ENCODE results near the gene ELAVL2.
"Not testable (repeated sequence)": the region's sequence is repeated elsewhere in the genome, so short reads cannot be mapped to it uniquely, and the experiment has no call there.

Gene ELAVL2

DNA sequence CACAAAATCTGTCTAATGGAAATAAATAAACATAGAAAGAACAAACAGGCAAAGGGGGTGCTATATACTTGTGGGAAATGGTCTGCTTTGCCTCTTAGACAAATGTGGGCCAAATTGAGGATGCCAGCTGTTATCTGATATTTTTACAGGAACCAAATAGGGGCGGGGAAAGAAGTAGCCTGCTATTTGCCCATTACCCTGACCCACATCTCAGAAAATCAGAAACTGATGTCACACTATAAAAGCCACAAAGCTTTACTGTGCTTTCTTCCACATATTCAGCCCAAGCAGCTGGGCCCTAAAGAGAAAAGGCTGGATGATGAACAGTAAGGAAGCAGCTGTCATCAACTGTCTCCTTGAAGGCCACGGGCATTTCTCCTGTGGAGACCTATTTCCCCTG lies 97.3 kb downstream of the ELAVL2 start:
- Histone ChIP-seq H3K9ac (ENCODE audit: low read depth, low read length, poor library complexity) (no peak overlapping the region), H3K4ac (ENCODE audit: low read length) (no peak overlapping the region), H3K36me3 (replicated peaks in 1 of 2; ENCODE audit: control insufficient read depth in 2 of 2, insufficient read depth in 2 of 2, low read length in 2 of 2) (peaks cover 0 to 15% of the 10 kb centered on the region in 2 donors), H4K8ac (ENCODE audit: low read depth, low read length) (no peak overlapping the region), H3K27me3 (ENCODE audit: control insufficient read depth in 3 of 3, insufficient read depth in 3 of 3, low read depth in 1 of 3, low read length in 3 of 3) (no peaks in the 10 kb centered on the region), H3K4me2 (ENCODE audit: insufficient read depth, low read length, poor library complexity, severe bottlenecking) (no peak overlapping the region), H3K14ac (ENCODE audit: low read length) (no peak overlapping the region), H3K18ac (ENCODE audit: low read length) (no peak overlapping the region), H2BK120ac (ENCODE audit: low read depth, low read length) (no peak overlapping the region), H3K23ac (ENCODE audit: low read depth, low read length, poor library complexity) (no peak overlapping the region), H2BK15ac (ENCODE audit: low read length) (no peak overlapping the region), H2BK5ac (ENCODE audit: low read length) (no peak overlapping the region), H4K91ac (ENCODE audit: low read depth, low read length, poor library complexity) (no peak overlapping the region), H3K9me3 (replicated peaks in 1 of 2; ENCODE audit: control insufficient read depth in 2 of 2, insufficient read depth in 1 of 2, low read depth in 1 of 2, low read length in 2 of 2) (no peaks in the 10 kb centered on the region), H2BK12ac (ENCODE audit: low read length) (no peak overlapping the region), H3K27ac (replicated peaks; ENCODE audit: low read length) (no peak overlapping the region), H2AFZ (ENCODE audit: low read length) (no peak overlapping the region), H2AK5ac (ENCODE audit: low read depth, low read length) (no peak overlapping the region), H3K4me1 (ENCODE audit: control insufficient read depth in 2 of 2, insufficient read depth in 1 of 2, low read depth in 1 of 2, low read length in 2 of 2) (peaks cover 4 to 5% of the 10 kb centered on the region in 2 donors), H3K4me3 (ENCODE audit: low read length in 2 of 2) (no peak overlapping the region), H3K79me1 (ENCODE audit: low read depth, low read length) (no peaks in the 10 kb centered on the region)
- WGBS, 2 donors (ENCODE audit: extremely low coverage in 2 of 2, insufficient read length in 2 of 2, insufficient replicate concordance in 1 of 2): no CpG with 5 or more reads among the region's 2 CpGs
- no peak for DNase-seq (ENCODE audit: low spot score)

DNA sequence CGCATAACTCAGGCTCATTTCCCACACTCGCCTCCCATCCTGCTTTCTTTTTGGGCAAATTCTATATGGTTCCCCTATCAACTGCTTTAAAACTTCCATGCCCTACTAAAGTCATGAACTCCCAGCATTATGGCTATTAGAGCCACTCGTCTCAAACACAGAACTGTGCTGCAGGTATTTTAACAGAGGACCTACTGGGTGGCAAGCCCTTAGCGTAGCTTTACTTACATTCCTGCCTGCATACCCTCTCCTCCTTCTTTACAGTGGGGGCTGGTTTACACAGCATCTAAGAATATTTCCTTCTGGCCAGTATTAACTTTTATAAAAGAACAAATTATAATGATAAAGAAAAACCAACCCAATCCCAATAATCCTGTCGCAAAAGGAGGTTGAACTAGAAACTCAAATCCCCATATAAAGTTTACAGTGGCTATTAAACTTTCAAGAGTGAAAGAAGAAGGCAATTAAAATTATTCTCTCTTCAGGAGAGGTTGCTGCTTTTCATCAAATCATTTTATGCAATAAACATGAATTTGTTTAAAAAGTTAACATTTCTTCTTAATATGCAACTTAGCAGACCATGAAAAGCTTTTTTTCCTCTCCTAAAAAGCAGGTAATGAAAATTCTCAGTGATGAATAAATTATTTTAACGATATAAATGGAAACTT lies 100.6 kb downstream of the ELAVL2 start:
- H3K14ac ChIP-seq (ENCODE audit: low read length): no peak overlapping the region
- no peak overlapping the region for H3K9ac ChIP-seq (ENCODE audit: low read depth, low read length, poor library complexity)
- H3K9me3 ChIP-seq (replicated peaks in 1 of 2; ENCODE audit: control insufficient read depth in 2 of 2, insufficient read depth in 1 of 2, low read depth in 1 of 2, low read length in 2 of 2): no peaks in the 10 kb centered on the region
- no peak for DNase-seq (ENCODE audit: low spot score)
- no peak overlapping the region for H3K18ac ChIP-seq (ENCODE audit: low read length)
- H4K8ac ChIP-seq (ENCODE audit: low read depth, low read length): no peak overlapping the region
- H2BK12ac ChIP-seq (ENCODE audit: low read length): no peak overlapping the region
- H3K4me3 ChIP-seq (ENCODE audit: low read length in 2 of 2): no peak overlapping the region
- no peak overlapping the region for H2BK120ac ChIP-seq (ENCODE audit: low read depth, low read length)
- no peak overlapping the region for H2BK5ac ChIP-seq (ENCODE audit: low read length)
- H3K36me3 ChIP-seq (replicated peaks in 1 of 2; ENCODE audit: control insufficient read depth in 2 of 2, insufficient read depth in 2 of 2, low read length in 2 of 2): peaks cover 0 to 15% of the 10 kb centered on the region in 2 donors
- H3K79me1 ChIP-seq (ENCODE audit: low read depth, low read length): no peaks in the 10 kb centered on the region
- no peak overlapping the region for H3K4me2 ChIP-seq (ENCODE audit: insufficient read depth, low read length, poor library complexity, severe bottlenecking)
- no peak overlapping the region for H4K91ac ChIP-seq (ENCODE audit: low read depth, low read length, poor library complexity)
- H3K27ac ChIP-seq (replicated peaks; ENCODE audit: low read length): no peak overlapping the region
- peaks cover 2 to 3% of the 10 kb centered on the region in 2 donors for H3K4me1 ChIP-seq (ENCODE audit: control insufficient read depth in 2 of 2, insufficient read depth in 1 of 2, low read depth in 1 of 2, low read length in 2 of 2)
- H3K27me3 ChIP-seq (ENCODE audit: control insufficient read depth in 3 of 3, insufficient read depth in 3 of 3, low read depth in 1 of 3, low read length in 3 of 3): no peaks in the 10 kb centered on the region
- H2BK15ac ChIP-seq (ENCODE audit: low read length): no peak overlapping the region
- WGBS, 2 donors (ENCODE audit: extremely low coverage in 2 of 2, insufficient read length in 2 of 2, insufficient replicate concordance in 1 of 2): no CpG with 5 or more reads among the region's 6 CpGs
- no peak overlapping the region for H3K23ac ChIP-seq (ENCODE audit: low read depth, low read length, poor library complexity)
- no peak overlapping the region for H3K4ac ChIP-seq (ENCODE audit: low read length)
- no peak overlapping the region for H2AK5ac ChIP-seq (ENCODE audit: low read depth, low read length)
- no peak overlapping the region for H2AFZ ChIP-seq (ENCODE audit: low read length)

DNA sequence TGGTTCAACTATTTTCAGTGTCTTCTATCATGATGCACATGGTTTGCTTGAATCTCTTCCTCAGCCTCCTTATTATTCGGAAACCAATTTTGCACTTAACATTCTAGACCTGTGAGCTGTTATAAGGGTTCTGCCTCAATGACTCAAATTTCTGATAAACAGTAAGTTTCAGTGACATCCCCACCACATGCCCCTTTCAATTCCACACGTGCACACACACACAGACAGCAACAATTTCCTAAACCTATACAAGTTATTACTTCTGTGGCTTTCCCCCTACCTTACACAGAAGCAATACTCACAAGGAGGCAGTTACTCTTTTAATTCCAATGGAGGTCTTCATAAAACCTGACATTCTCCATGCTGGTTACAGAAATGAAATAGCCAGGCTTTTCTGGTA lies 102.4 kb downstream of the ELAVL2 start:
- peaks cover 0 to 5% of the 10 kb centered on the region in 2 donors for H3K36me3 ChIP-seq (replicated peaks in 1 of 2; ENCODE audit: control insufficient read depth in 2 of 2, insufficient read depth in 2 of 2, low read length in 2 of 2)
- H3K4me2 ChIP-seq (ENCODE audit: insufficient read depth, low read length, poor library complexity, severe bottlenecking): no peak overlapping the region
- no peak overlapping the region for H3K4ac ChIP-seq (ENCODE audit: low read length)
- no peak overlapping the region for H2BK15ac ChIP-seq (ENCODE audit: low read length)
- no peak overlapping the region for H2BK5ac ChIP-seq (ENCODE audit: low read length)
- no peak overlapping the region for H2AFZ ChIP-seq (ENCODE audit: low read length)
- peaks cover 2 to 3% of the 10 kb centered on the region in 2 donors for H3K4me1 ChIP-seq (ENCODE audit: control insufficient read depth in 2 of 2, insufficient read depth in 1 of 2, low read depth in 1 of 2, low read length in 2 of 2)
- H3K79me1 ChIP-seq (ENCODE audit: low read depth, low read length): no peaks in the 10 kb centered on the region
- H3K27ac ChIP-seq (replicated peaks; ENCODE audit: low read length): no peak overlapping the region
- DNase-seq (ENCODE audit: low spot score): no peak
- H2BK12ac ChIP-seq (ENCODE audit: low read length): no peak overlapping the region
- no peak overlapping the region for H4K91ac ChIP-seq (ENCODE audit: low read depth, low read length, poor library complexity)
- no peak overlapping the region for H3K4me3 ChIP-seq (ENCODE audit: low read length in 2 of 2)
- no peak overlapping the region for H3K23ac ChIP-seq (ENCODE audit: low read depth, low read length, poor library complexity)
- WGBS, 2 donors (ENCODE audit: extremely low coverage in 2 of 2, insufficient read length in 2 of 2, insufficient replicate concordance in 1 of 2): no CpG with 5 or more reads among the region's 2 CpGs
- no peak overlapping the region for H3K18ac ChIP-seq (ENCODE audit: low read length)
- no peak overlapping the region for H3K14ac ChIP-seq (ENCODE audit: low read length)
- H2AK5ac ChIP-seq (ENCODE audit: low read depth, low read length): no peak overlapping the region
- no peaks in the 10 kb centered on the region for H3K9me3 ChIP-seq (replicated peaks in 1 of 2; ENCODE audit: control insufficient read depth in 2 of 2, insufficient read depth in 1 of 2, low read depth in 1 of 2, low read length in 2 of 2)
- H4K8ac ChIP-seq (ENCODE audit: low read depth, low read length): no peak overlapping the region
- no peak overlapping the region for H3K9ac ChIP-seq (ENCODE audit: low read depth, low read length, poor library complexity)
- no peak overlapping the region for H2BK120ac ChIP-seq (ENCODE audit: low read depth, low read length)
- H3K27me3 ChIP-seq (ENCODE audit: control insufficient read depth in 3 of 3, insufficient read depth in 3 of 3, low read depth in 1 of 3, low read length in 3 of 3): no peaks in the 10 kb centered on the region

DNA sequence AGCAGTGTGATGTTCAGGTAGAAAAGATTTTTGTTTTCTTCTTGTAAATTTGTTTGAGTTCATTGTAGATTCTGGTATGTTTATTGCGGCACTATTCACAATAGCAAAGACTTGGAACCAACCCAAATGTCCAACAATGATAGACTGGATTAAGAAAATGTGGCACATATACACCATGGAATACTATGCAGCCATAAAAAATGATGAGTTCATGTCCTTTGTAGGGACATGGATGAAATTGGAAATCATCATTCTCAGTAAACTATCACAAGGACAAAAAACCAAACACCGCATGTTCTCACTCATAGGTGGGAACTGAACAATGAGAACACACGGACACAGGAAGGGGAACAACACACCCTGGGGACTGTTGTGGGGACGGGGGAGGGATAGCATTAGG lies 103.0 kb downstream of the ELAVL2 start:
- H3K4ac ChIP-seq (ENCODE audit: low read length); H3K36me3 ChIP-seq (replicated peaks in 1 of 2; ENCODE audit: control insufficient read depth in 2 of 2, insufficient read depth in 2 of 2, low read length in 2 of 2); H3K4me2 ChIP-seq (ENCODE audit: insufficient read depth, low read length, poor library complexity, severe bottlenecking); H3K79me1 ChIP-seq (ENCODE audit: low read depth, low read length); H2BK5ac ChIP-seq (ENCODE audit: low read length); H3K9me3 ChIP-seq (replicated peaks in 1 of 2; ENCODE audit: control insufficient read depth in 2 of 2, insufficient read depth in 1 of 2, low read depth in 1 of 2, low read length in 2 of 2); H3K18ac ChIP-seq (ENCODE audit: low read length); H3K4me1 ChIP-seq (ENCODE audit: control insufficient read depth in 2 of 2, insufficient read depth in 1 of 2, low read depth in 1 of 2, low read length in 2 of 2); H3K27ac ChIP-seq (replicated peaks; ENCODE audit: low read length); H3K27me3 ChIP-seq (ENCODE audit: control insufficient read depth in 3 of 3, insufficient read depth in 3 of 3, low read depth in 1 of 3, low read length in 3 of 3); H2BK12ac ChIP-seq (ENCODE audit: low read length); DNase-seq (ENCODE audit: low spot score); H4K8ac ChIP-seq (ENCODE audit: low read depth, low read length); H3K23ac ChIP-seq (ENCODE audit: low read depth, low read length, poor library complexity); H3K4me3 ChIP-seq (ENCODE audit: low read length in 2 of 2); H2AK5ac ChIP-seq (ENCODE audit: low read depth, low read length); H3K14ac ChIP-seq (ENCODE audit: low read length); H4K91ac ChIP-seq (ENCODE audit: low read depth, low read length, poor library complexity); H2BK15ac ChIP-seq (ENCODE audit: low read length); H2BK120ac ChIP-seq (ENCODE audit: low read depth, low read length); H2AFZ ChIP-seq (ENCODE audit: low read length); H3K9ac ChIP-seq (ENCODE audit: low read depth, low read length, poor library complexity): not testable (repeated sequence)
- WGBS, 2 donors (ENCODE audit: extremely low coverage in 2 of 2, insufficient read length in 2 of 2, insufficient replicate concordance in 1 of 2): no CpG with 5 or more reads among the region's 4 CpGs
